Body of pancreas (tissue), 4 donors: ENCODE data around the gene PGF. TPM values are rescaled to one million over a fixed set of nuclear protein-coding genes. Genes with fewer than 3 reads are reported as not detected.
"Not testable (repeated sequence)": the region's sequence is repeated elsewhere in the genome, so short reads cannot be mapped to it uniquely, and the experiment has no call there.

ENCODE experiments used
- ATAC-seq: fragments of 150-250 bp; one replicate; pipeline ENCODE4 v1.9.1; 2016
- DNase-seq, 4 donors: peaks; one replicate each; pipeline ENCODE4 v3.0.0-alpha.2; 2019
- H3K27ac ChIP-seq, 4 donors: fragments of 200-600 bp; sonication (generic); 1 replicate in 3 of 4; 2 replicates in 1 of 4; pipeline versions ENCODE4 v1.5.1 to v1.6.1; 2016 to 2019; ENCODE audit warnings: mild to moderate bottlenecking in 1 of 4, mixed read lengths in 1 of 4, moderate library complexity in 1 of 4
- H3K27me3 ChIP-seq, 2 donors: fragments of 200-600 bp; sonication (generic); one replicate each; pipeline ENCODE4 v1.6.0; 2016; ENCODE audit warnings: mild to moderate bottlenecking in 1 of 2
- H3K36me3 ChIP-seq, 2 donors: fragments of 200-600 bp; sonication (generic); replicated peaks in 1 of 2; 2 replicates each; pipeline ENCODE4 v1.5.1; 2016; ENCODE audit warnings: low read depth in 2 of 2; ENCODE audit not compliant: insufficient read depth in 1 of 2
- H3K4me1 ChIP-seq: fragments of 200-600 bp; sonication (generic); one replicate; pipeline ENCODE4 v1.6.0; 2016
- H3K4me3 ChIP-seq, 2 donors: fragments of 200-600 bp; sonication (generic); 1 replicate in 1 of 2; 2 replicates in 1 of 2; pipeline ENCODE4 v1.5.1; 2016 to 2019
- H3K9me3 ChIP-seq, 3 donors: fragments of 200-600 bp; sonication (generic); 1 replicate in 2 of 3; 2 replicates in 1 of 3; pipeline ENCODE4 v1.5.1; 2016
- CTCF ChIP-seq, 7 experiments: fragments of 450-650 bp in 4 of 7; fragments of 200-600 bp in 3 of 7; sonication (generic) in 3 of 7; IDR thresholded peaks; one replicate each; pipeline ENCODE4 v1.5.1; 2016 to 2019; ENCODE audit warnings: antibody characterized with exemption in 7 of 7
- POLR2A ChIP-seq, 3 donors: fragments of 450-650 bp; IDR thresholded peaks; one replicate each; pipeline ENCODE4 v1.6.1; 2016; ENCODE audit warnings: antibody characterized with exemption in 3 of 3, mild to moderate bottlenecking in 2 of 3
- WGBS, 2 donors: methylation state at CpG; one replicate each; pipeline ENCODE4 v1.1.5; 2017; 5-methylcytosine and 5-hydroxymethylcytosine counted together
- intact Hi-C: fragments of 100-400 bp; cut with DNase I; formaldehyde crosslinking; loops from one replicate; pipeline ENCODE4 v1.15.1; 2023
- total RNA-seq, 2 donors: library from RNA; depleted of rRNA; stranded (reverse); fragments of >200 nt; gene quantifications; one replicate each; pipeline ENCODE4 v1.1.0, GENCODE V29; 2016

The PGF gene
- total RNA-seq, 2 donors from 2014 or later: 2.3 to 6.6 TPM

- Histone ChIP-seq H3K4me3 (no peak overlapping the region), H3K4me1 (no peaks in the 10 kb centered on the region), H3K27me3 (no peaks in the 10 kb centered on the region), H3K9me3 (no peaks in the 10 kb centered on the region), H3K27ac (no peak overlapping the region), H3K36me3 (no peaks in the 10 kb centered on the region)
- TF ChIP-seq POLR2A (IDR thresholded peaks at IDR 0.05): no peak
- no peak for TF ChIP-seq CTCF (IDR thresholded peaks at IDR 0.05)
- ATAC-seq (no peak), DNase-seq (no peak)
- WGBS, 2 donors: 74 to 84% methylated on average over 8 of the region's 8 CpGs
- intact Hi-C loops: no loop called here
Observed at GRCh38 chr14:74936731-74937130, 18.7 kb downstream of the PGF start.

DNA sequence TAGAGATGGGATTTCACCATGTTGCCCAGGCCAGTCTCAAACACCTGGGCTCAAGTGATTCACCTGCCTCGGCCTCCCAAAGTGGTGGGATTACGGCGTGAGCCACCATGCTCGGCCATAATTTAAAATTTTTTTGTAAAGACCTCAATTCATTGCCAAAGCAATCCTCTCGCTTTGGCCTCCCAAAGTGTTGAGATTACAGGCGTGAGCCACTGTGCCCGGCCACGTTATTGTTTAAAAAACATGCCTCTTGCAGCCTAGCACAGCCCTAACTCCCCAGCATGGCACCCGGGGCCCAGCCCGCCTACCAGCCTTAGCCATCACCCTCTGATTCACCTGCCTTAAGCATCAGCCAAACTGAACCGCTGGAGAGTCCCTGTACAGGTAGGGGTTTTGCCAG is 19.2 kb downstream of the PGF start:
- Histone ChIP-seq H3K27me3 (no peaks in the 10 kb centered on the region), H3K36me3 (no peaks in the 10 kb centered on the region), H3K4me1 (no peaks in the 10 kb centered on the region), H3K27ac (no peak overlapping the region), H3K4me3 (no peak overlapping the region), H3K9me3 (no peaks in the 10 kb centered on the region)
- TF ChIP-seq CTCF (IDR thresholded peaks at IDR 0.05): no peak
- no peak for TF ChIP-seq POLR2A (IDR thresholded peaks at IDR 0.05)
- ATAC-seq (no peak), DNase-seq (no peak)
- WGBS, 2 donors: 87 to 89% methylated on average over 10 to 11 of the region's 11 CpGs
- intact Hi-C loops: no loop called here

DNA sequence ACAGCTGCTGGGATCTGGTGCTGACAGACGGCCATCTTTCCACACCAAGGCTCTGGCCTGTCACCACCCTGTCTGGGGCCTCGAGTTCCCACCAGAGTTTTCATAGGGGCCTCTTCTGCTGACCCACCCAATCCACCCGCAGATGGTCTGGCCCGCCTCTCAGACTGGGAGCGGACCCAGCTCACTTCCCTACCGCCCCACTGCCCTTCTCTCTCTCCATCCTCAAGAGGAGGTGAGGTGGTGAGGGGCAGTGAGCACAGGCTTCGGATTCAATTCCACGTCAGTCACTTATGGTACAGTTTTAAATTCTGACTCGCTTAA is 20.1 kb downstream of the PGF start:
- no peaks in the 10 kb centered on the region for H3K36me3 ChIP-seq
- no peaks in the 10 kb centered on the region for H3K27me3 ChIP-seq
- intact Hi-C loops: no loop called here
- no peak for TF ChIP-seq POLR2A (IDR thresholded peaks at IDR 0.05)
- no peaks in the 10 kb centered on the region for H3K4me1 ChIP-seq
- no peak overlapping the region for H3K27ac ChIP-seq
- H3K9me3 ChIP-seq: no peaks in the 10 kb centered on the region
- H3K4me3 ChIP-seq: no peak overlapping the region
- WGBS, 2 donors: 70 to 89% methylated on average over 9 of the region's 9 CpGs
- ATAC-seq (no peak), DNase-seq (no peak)

DNA sequence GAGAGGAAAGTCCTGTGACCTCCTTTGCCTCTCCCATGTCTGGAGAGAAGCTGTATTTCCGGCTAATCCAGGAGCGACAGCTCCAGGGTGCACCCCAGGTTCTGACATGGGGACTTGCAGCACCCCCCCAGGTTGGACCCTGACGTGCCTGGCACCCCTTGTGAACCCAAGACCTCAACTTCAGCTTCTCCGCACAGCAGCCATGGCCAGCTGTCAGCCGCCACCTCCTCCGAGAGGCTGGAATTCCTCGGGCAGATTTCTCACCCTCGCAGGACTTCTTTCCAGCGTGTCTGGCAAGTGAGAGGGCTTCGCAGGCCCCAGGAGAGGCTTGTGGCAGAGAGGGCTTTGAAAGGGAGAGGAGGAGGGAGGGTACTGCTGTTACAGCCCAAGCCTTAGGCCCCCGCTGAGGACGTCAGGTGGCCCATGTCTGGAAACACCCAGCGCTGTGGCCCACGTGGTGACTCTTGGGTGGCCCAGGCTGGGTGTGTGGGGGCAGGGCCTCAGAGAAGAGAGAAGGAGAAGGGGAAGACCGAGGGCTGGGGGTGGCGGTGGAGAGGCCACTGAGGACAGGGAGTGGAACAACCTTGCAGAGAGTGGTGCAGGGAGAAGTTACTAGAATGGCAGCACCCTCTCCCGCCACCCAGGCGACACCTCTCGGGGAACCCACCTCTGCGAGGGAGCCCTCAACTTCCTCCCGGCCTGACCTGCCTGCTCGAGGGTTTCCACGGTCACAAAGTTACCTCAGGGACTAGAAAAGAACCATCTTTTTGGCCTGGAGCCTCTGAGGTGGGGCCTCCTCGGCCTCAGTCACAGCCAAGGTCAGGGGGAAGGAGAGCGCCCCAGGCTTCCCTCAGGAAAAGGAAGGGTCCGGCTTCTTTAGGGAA is 20.7 kb downstream of the PGF start:
- WGBS, 2 donors: 68 to 79% methylated on average over 14 to 26 of the region's 26 CpGs
- Histone ChIP-seq H3K4me3 (no peak overlapping the region), H3K9me3 (no peaks in the 10 kb centered on the region), H3K4me1 (no peaks in the 10 kb centered on the region), H3K27me3 (no peaks in the 10 kb centered on the region), H3K36me3 (no peaks in the 10 kb centered on the region), H3K27ac (no peak overlapping the region)
- intact Hi-C loops: no loop called here
- ATAC-seq (peak; percentile 13), DNase-seq (no peak)
- no peak for TF ChIP-seq POLR2A (IDR thresholded peaks at IDR 0.05)
- no peak for TF ChIP-seq CTCF (IDR thresholded peaks at IDR 0.05)

DNA sequence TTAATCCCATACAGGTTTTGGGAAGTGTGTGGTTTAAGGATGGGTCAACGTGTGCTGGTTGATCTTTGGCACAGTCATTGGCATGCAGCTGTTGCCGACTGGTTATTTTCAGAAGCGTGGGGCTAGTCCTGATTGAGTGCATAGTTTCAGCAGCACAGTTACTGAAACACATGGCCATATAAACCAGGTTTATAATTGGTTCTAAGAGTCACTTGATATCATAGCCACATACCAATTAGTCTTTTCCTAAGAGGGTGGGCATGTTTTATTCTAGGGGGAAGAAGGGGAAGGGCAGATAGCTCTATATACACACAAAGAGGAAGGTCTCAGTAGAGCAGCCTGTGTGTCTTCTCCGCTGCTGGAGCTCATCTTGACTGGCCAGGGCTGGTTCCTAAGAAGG is 21.4 kb downstream of the PGF start:
- H3K9me3 ChIP-seq: no peaks in the 10 kb centered on the region
- DNase-seq (no peak), ATAC-seq (no peak)
- intact Hi-C loops: no loop called here
- TF ChIP-seq CTCF (IDR thresholded peaks at IDR 0.05): no peak
- no peak for TF ChIP-seq POLR2A (IDR thresholded peaks at IDR 0.05)
- 32 to 41% methylated on average over 4 of the region's 4 CpGs for WGBS, 2 donors
- no peaks in the 10 kb centered on the region for H3K36me3 ChIP-seq
- no peak overlapping the region for H3K4me3 ChIP-seq
- H3K27me3 ChIP-seq: no peaks in the 10 kb centered on the region
- no peak overlapping the region for H3K27ac ChIP-seq
- no peaks in the 10 kb centered on the region for H3K4me1 ChIP-seq

DNA sequence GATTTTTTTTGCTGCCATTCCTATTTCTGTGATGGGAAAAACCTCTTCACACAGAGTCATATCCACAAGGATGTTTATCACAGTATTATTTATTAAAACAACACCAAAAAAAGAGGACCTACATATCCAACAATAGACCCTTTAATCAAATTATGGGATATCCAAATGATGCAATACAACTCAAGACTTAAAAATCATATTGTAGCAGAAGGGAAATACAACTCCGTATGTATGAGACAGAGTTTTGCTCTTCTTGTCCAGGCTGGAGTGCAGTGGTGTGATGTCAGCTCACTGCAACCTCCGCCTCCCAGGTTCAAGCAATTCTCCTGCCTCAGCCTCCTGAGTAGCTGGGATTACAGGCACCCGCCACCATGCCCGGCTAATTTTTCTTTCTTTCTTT is 22.5 kb downstream of the PGF start:
- H3K36me3 ChIP-seq, ATAC-seq, H3K27me3 ChIP-seq, intact Hi-C loops, H3K4me1 ChIP-seq, DNase-seq, H3K4me3 ChIP-seq, H3K27ac ChIP-seq, H3K9me3 ChIP-seq: not testable (repeated sequence)
- 54 to 75% methylated on average over 4 of the region's 4 CpGs for WGBS, 2 donors
